GM21723 (cell line): ENCODE data around the gene EDA.
"Not testable (repeated sequence)": the region's sequence is repeated elsewhere in the genome, so short reads cannot be mapped to it uniquely, and the experiment has no call there.

Source experiments
- ATAC-seq: cut with Tn5 transposase; IDR thresholded peaks from one replicate; pipeline ENCODE4 v1.9.1; 2021; ENCODE audit warnings: mild to moderate bottlenecking, moderate library complexity; ENCODE audit not compliant: unreplicated experiment

The EDA gene

DNA sequence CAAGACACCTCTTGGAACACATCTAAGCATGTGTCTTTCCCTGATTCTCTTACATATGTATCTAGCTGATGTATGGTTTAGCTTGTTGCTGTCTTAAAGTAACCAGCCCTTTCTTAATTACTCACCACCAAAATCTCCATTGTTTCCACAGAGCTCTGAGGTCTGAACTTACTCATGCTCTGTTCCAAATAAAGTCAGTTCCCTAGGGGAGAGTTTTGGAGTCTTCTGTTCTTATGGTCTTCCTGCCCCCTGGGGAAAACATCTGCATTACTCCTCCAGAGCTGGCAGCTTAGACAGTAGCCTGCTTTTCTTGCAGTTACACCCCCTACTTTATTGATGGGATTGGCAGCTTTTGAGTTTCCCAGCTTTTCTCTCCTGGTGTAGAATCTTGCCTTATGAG, 125.8 kb downstream of the EDA start:
- no peak for ATAC-seq

DNA sequence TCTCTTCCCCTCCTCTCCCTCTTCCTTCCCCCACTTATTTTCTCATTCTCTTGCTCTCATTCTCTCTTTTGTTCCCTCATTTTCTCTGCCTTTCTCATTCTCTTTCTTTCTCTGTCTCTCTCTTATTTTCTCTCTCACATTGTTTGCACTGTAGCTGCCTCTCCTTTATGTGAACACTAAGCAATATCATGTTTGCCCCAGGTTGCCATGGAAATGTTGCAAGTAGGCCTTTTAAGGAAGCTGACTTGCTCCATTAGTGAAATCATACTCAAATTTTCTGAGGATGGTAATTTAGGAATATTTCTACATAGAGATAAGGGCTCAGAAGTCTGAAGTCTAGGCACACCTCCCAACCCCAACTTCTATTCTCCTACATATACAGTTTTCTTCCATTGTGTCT, 130.1 kb downstream of the EDA start:
- no peak for ATAC-seq

DNA sequence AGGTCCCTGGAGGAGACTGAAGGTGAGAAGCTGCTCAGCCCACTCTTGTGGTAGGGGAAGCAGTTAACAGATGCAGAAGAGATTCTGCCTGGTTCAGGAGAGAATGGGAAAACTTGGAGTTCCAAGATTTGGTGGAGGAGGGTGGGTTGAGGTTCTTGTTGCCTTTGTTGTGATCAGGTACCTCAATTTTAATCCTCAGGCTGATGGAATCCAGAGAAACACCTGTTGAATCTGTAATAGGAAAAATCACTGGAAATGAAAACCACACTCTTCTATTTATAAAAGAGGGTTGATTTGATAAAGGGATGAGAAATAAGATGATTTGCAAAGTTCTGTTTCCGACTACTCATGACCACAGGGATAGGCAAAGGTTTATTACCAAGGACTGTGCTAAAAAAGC, 132.1 kb downstream of the EDA start:
- no peak for ATAC-seq

DNA sequence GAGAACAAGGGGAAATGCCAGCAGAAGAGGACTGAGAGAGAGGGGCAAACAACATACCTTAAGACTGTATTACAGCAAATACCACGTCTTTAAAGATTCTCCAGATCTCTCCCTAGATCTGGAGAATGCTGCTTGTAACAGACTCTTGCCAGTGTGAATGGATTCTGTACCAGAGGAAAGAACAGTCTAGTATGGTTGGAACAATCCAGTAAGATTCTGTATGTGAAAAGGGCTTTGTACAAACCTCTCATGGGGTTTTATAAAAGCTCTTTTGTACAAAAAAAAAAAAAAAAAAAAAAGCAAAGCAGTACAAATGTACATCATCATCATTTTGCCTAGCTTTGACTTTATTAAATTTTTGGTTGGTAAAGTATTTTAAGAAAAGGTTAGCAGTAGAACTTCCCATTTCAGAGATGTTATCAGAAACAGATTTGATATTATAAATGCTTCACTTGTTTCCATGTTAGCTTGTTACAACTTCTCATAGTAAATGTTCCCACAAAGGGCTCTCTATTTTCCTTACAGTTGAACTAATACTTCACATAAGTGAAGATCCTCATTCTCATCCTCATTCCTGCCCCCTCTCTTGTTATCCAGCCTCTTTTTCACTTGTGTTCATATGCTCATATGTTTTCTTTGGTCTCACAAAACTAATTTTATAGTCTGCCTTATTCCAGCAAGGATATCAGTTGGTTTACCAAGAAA, 144.2 kb downstream of the EDA start:
- no peak for ATAC-seq

DNA sequence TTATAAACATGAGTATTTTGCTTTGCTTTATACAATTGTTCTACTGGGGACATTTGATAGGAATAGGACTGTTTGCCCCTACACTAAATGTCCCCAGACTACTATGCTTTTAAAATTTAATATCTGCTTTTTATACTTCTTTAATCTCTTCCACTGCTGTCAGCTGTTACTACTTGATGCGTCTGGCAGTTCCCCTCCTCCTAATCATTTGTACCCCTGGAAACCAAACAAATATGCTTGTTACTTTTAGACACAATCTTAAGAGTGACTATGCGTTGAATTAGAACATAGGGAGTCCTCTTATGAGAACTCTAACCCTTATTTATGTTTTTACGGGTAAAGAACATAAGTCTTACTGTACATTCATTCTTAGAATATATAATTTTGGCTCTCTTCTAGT, 145.7 kb downstream of the EDA start:
- no peak for ATAC-seq

DNA sequence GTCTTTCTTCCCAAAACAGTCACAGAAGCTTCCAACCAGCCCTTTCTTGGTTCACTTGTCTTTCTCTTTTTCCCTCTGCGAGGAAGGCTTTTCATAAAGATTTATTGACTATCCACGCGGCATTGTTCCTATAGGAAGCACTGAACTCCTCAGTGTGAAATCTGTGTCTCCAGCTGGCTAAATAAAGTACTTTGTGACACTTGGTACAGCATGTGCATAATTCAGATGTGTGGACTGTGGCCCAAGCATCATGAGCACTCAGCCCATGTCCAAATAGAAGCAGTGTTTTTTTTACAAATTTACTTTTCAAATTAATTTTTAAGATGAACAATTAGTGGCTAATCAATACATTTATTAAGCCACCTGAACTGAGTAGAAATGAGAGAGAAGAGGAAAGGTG, 146.4 kb downstream of the EDA start:
- no peak for ATAC-seq

DNA sequence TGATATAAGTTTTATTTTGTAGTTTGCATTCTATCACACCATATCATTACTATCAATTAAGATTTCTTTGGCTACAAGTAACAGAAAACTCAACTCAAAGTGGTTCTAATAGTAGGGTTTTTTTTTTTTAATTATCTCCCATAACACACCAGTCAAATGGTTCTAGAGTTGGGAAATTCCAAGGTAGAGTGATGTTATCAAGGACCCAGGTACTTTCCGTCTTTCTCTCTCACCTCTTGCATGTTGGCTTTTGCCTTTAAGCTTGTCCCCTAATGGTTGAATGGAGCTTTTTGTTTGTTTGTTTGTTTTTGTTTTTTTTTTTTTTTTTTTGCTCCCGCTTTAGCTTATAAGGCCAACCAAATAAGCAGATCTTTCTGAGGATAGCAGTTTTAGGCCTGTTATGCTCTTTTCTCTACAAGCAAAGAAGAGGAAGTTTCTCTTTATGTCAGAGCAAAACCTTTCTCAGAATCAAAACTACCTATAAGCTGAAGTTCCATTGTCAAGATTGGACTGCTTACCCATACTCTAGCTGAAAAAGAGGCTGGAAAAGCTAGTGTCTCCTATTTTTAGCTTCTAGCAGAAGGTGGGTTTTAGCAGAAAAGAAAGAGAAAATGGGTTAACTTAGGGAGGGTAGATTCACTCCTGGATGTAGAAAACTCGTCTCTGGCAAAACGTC, 177.5 kb downstream of the EDA start:
- ATAC-seq, result no peak

DNA sequence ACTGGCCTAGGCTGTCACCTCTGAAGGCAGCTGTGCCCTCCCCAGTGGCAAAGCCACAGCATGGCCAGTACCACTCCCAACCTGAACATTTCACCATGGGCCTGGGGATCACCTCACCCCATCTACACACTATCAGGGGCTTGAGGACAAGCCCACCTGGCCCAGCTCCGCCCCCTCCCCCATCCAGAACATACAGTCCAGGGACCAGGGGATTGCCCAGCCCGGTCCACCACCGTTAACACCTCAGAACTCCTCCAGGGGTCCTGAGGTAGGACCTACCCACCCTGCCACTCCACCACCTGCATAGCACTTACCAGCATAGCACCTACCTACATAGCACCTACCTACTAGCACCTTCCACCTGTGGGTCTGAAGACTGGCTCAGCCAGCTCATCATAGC, 179.8 kb downstream of the EDA start:
- ATAC-seq, result no peak

DNA sequence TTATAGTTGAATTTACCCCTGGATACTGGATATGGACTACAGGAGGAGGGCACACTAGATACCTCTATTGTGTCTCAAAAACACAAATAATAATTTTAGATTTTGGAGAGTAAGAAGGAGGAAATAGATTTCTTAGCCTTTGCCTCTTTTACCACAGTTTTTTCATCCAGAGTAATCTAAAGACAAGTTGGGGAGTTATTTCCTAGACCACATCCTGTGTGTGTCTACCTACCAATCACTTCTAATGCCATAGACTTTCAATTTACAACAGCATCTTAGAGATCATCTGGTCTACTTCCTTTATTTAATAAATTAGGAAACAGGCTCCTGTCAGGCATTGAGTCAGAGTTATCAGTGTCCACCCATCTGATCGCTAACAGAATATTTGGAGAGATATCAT, 191.5 kb downstream of the EDA start:
- no peak for ATAC-seq

DNA sequence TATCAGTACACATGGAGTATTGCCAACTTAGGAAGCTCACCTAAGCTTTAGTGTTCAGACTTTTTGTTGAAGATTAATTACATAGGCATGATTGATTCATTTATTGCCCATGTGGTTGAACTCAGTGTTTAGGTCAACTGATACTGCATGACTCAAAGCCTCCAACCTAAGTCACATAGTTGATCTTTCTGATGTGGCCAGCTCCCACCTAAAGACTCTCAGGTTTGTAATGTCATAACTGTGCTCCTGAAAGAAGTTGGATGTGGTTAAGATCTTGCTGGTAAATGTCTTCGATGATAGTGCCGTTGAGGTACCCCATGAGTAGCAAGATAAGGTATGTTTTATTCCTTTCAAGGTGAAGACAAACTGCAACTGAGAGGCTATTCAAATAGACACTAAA, 192.5 kb downstream of the EDA start:
- ATAC-seq, result no peak

DNA sequence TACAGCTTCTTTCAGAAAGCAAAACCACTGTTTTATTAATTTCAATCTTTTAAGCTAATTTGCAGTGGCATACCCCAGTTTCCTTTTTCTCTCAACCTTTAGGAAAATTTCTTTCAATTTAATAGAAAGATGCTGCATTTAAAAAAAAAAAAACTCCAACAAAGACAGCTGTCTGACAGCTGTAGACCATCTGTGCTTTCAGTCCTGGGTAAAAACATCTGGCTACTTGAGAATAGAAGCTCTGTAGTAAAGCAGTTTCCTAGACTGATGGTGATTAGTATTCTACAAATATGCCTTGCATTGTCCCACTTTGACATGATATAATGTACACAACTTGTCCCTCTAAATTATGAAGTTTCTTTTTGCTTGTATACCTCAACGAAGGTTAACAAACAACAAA, 197.8 kb downstream of the EDA start:
- ATAC-seq, result no peak

DNA sequence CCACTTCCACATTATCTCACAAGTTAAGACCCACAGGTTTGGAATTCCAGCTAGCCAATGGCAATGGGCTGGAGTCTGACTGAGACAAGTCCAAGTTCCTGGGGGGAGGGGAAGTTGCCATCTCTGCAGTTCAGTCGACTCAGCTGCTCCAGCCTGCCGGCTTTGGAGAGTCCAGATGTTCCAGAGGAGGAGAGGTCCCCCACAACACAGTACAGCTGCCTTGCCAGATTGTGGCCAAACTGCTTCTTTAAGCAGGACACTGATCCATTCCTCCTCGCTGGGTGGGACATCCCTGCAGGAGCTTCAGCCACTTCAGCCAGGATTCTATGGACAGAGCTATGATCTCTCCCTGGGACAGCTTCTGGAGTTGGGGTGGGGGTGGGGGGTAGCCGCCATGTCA, 199.2 kb downstream of the EDA start:
- ATAC-seq, result no peak

DNA sequence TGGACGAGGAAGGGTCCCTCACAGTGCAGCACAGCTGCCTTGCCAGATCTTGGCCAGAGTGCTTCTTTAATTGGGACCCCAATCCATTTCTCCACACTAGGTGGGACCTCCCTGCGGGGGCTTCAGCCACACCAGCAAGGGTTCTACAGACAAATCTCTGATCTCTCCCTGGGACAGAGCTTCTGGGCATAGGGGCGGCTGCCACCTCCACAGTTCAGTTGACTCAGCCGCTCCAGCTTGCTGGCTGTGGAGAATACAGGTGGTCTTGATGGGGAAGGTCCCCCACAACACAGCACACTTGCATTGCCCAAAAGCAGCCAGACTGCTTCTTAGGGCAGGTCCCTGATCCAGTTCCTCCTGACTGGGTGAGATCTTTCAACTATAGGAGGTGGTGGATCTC, 199.6 kb downstream of the EDA start:
- no peak for ATAC-seq

DNA sequence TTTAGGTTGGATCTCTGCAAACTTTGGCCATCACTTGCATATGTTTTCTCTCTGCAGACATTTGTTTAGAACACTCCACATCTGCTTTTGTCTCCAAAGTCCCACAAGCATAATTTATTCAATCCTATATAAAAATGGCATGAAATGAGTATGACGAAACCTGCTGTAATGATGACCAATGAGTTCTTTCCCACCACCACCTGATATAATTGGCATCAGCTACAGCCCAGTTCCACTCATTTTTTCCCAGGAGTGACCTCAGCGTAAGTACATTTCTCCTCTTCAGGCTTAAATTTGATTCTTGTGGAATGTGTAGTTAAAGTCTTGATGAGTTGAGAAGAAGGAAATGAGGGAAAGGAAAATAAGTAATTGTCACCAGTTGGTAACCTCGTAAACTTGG, 228.7 kb downstream of the EDA start:
- ATAC-seq, result no peak

DNA sequence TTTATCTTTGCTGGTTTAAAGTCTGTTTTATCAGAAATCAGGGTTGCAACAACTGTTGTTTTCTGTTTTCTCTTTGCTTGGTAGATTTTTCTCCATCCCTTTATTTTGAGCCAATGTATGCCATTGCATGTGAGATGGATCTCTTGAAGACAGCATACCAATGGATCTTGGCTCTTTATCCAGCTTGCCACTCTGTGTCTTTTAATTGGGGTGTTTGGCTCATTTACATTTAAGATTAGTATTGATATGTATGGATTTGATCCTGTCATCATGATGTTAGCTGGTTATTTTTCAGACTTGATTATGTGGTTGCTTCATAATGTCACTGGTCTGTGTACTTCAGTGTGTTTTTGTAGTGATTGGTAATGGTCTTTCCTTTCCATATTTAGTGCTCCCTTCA, 244.1 kb downstream of the EDA start:
- not testable (repeated sequence) for ATAC-seq

DNA sequence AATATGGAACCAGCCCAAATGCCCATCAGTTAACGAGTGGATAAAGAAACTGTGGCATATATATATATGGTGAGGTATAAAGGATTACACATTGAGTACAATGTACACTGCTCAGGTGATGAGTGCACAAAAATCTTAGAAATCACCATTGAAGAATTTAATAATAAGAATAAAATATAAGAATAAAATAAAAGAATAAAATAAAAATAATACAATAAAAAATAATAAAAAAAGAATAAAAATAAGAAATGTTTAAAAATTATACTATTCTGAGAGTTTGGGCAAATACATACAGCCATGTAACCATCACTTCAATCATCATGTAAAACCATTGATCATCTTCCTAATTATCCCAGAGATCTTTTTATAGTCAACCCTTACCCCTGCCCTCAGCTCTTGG, 260.3 kb downstream of the EDA start:
- ATAC-seq, result no peak

DNA sequence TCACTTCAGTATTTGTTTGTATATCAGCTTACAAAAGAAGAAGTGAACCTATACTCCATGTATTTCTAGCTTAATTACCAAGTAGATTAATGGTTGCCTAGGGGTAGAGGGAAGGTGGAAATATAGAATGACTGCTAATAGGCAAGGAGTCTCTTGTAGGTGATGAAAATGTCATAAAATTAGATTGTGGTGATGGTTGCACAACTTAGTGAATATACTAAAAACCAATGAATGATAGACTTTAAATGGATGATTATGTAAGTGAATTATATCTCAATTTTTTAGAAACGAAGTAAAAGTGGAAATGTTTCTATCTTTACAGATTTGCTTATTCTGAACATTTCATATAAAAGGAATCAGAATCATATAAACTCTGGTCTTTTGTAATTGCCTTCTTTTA, 268.3 kb downstream of the EDA start:
- ATAC-seq, result no peak

DNA sequence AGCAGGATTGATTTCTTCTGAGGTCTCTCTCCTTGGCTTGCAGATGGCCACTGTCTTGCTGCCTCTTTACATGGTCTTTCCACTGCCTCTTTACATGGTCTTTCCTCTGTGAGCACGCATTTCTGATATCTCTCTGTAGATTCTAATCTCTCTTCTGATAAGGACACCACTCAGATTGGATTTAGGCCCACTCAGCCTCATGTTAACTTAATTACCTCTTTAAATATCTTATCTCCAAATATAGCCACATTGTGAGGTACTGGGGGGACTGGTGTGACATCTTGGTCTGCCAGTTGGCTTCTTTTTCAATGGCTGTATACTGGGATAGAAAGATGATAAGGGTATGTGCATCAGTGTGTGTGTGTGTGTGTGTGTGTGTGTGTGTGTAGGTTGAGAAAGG, 280.1 kb downstream of the EDA start:
- no peak for ATAC-seq

DNA sequence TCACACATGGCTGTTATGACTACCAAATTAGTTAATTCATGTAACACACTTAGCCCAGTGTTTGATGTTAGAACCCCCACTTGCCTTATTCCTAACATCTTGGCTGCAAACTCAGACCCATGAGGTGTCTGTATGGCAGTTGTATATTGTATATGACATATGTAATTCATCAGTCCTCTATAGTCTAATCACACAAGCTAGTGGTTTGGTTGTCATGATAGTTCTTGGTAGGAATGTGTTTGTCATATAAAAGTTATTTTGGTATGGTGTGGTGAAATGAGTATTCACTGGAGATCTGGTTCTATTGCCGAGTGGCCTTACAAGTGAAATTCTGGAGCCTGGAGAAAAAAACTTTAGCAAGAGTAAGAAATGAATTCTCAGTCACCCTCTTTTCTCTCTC, 284.6 kb downstream of the EDA start:
- no peak for ATAC-seq

DNA sequence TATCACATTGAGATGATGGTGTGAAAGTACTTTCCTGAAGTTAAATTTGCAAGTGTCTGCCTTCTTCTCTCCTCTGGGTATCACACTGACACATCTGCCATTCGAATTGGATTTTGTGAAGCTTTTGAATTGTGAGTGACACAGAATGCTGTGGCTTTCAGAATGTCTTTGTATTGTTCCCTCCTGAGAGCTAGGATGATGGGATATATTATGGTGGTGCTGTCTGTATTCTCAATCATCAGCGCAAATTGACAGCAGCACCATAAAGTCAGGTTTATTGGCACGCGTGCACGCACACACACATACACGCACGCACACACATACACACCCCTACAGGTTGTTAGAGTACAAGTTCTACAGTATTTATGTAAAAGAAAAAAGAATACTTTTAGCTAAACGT, 290.5 kb downstream of the EDA start:
- ATAC-seq, result no peak

DNA sequence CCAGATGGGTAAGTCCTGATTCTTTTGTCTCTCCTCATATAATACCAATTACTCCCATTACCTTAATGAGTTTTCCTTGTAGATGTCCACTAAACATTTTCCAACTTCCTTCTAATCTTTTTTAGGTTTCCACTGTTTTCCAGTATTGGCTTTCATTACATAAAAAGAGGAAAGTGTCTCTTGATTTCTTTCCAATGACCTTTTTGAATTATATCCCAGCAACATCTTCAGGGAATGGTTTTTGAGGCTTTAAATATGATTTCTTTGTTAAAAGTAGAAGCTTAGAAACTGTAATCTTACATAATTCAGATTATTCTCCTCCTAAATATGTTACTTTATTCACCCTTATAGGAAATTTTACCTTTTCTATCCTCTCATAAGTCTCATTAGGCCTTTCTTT, 298.9 kb downstream of the EDA start:
- ATAC-seq, result no peak

DNA sequence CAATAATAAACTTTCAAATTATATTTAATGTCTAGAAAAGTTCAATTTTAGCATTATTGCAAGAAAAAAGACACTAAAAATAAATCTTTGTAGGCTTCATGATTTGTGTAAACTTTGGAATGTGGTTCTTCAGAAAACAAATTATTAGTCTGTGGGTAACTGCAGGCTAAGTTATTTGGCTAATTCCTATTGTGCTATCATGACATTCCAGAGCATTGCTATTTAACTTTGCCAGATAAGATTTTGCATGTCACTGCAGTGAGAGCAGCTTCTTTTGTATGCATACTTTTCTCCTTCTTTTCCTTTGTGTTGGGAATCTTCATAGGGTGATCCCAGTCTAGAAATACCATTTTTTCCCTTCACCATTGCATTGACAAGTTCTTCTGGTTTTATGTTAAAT, 303.8 kb downstream of the EDA start:
- ATAC-seq, result no peak

DNA sequence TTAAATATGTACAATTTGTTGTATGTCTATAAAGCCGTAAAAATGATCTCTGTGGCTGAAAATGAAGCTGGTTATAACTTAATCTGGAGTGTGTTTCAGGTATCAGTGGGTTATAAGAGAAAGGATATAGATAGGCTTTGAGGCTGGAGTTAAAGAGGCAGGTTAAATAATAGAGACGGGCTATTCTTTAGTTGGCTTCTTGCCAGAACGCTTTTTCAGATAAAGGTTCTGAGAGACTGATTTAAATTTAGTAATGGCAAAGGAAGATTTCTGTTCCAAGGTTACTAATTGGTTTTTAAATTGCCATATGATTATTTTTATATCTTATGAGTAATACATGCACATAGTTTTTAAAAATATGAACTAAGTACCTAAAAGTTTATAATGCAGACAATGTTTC, 316.4 kb downstream of the EDA start:
- no peak for ATAC-seq
